Panc1 (cell line): ENCODE data around the gene USH2A. TPM values are rescaled to one million over a fixed set of nuclear protein-coding genes. Genes with fewer than 3 reads are reported as not detected.

Experiments
- ATAC-seq: fragments of 200-7000 bp; cut with Tn5 transposase; 2 replicates; pipeline ENCODE4 v1.9.1; 2020; ENCODE audit warnings: mild to moderate bottlenecking, moderate library complexity
- BruUV-seq: library from RNA; stranded (reverse); fragments of 400-500 nt; replicated peaks from 2 replicates; lab custom pipeline; 2021; lab: Mats Ljungman, UMichigan
- CTCF ChIA-PET: fragments of 300-600 bp; sonication (Branson Sonifier 250); formaldehyde crosslinking; loops from one replicate; lab custom pipeline; 2022; ENCODE audit warnings: antibody characterized with exemption; lab: Charles Lee
- POLR2A ChIA-PET: fragments of 300-600 bp; sonication (Branson Sonifier 250); formaldehyde crosslinking; loops from one replicate; lab custom pipeline; 2022; ENCODE audit warnings: antibody characterized with exemption; lab: Charles Lee
- DNase-seq: peaks from one replicate; pipeline ENCODE4 v3.0.0-alpha.2; 2010; ENCODE audit warnings: low read depth, low spot score
- H3K27ac ChIP-seq: 2 replicates; pipeline ENCODE4 v1.5.1; 2011; ENCODE audit warnings: mild to moderate bottlenecking, low read length, inconsistent platforms
- H3K27me3 ChIP-seq: fragments of 200-500 bp; sonication (Bioruptor generic); 2 replicates; pipeline ENCODE4 v1.6.0; 2014; ENCODE audit warnings: low read length, inconsistent platforms; ENCODE audit not compliant: control insufficient read depth, insufficient read depth
- H3K36me3 ChIP-seq: fragments of 200-500 bp; sonication (Bioruptor generic); 2 replicates; pipeline ENCODE4 v1.5.1; 2014; ENCODE audit warnings: inconsistent platforms, mild to moderate bottlenecking, low read length, moderate library complexity; ENCODE audit not compliant: control insufficient read depth, insufficient read depth
- H3K4me1 ChIP-seq: 2 replicates; pipeline ENCODE4 v1.5.1; 2011; ENCODE audit warnings: inconsistent platforms, mild to moderate bottlenecking, low read length, moderate library complexity; ENCODE audit not compliant: control insufficient read depth, insufficient read depth
- H3K4me3 ChIP-seq, 2 experiments: 2 replicates each; pipeline ENCODE4 v1.5.1; 2011 to 2012; ENCODE audit warnings: low read depth in 2 of 2, low read length in 2 of 2, mild to moderate bottlenecking in 2 of 2, inconsistent platforms in 1 of 2, moderate library complexity in 1 of 2
- H3K9me3 ChIP-seq: fragments of 200-500 bp; sonication (Bioruptor generic); 2 replicates; pipeline ENCODE4 v1.5.1; 2014; ENCODE audit warnings: low read depth, mild to moderate bottlenecking, inconsistent platforms, low read length, moderate library complexity; ENCODE audit not compliant: control insufficient read depth, insufficient read depth
- CTCF ChIP-seq: fragments of 450-650 bp; IDR thresholded peaks from 2 replicates; pipeline ENCODE4 v1.5.1; 2017; ENCODE audit warnings: mild to moderate bottlenecking
- POLR2AphosphoS5 ChIP-seq: IDR thresholded peaks from 2 replicates; pipeline ENCODE4 v1.6.1; 2012; ENCODE audit warnings: mild to moderate bottlenecking, low read depth, low read length, moderate library complexity
- SIN3A ChIP-seq: IDR thresholded peaks from 2 replicates; pipeline ENCODE4 v1.6.1; 2012; ENCODE audit warnings: low read depth, mild to moderate bottlenecking, low read length, moderate library complexity, borderline replicate concordance; ENCODE audit not compliant: insufficient read depth
- TCF7L2 ChIP-seq: IDR thresholded peaks from 2 replicates; pipeline ENCODE4 v1.6.1; 2011; ENCODE audit warnings: mild to moderate bottlenecking, low read depth, low read length, inconsistent platforms
- in situ Hi-C: cut with HindIII; loops from 2 replicates; pipeline ENCODE4 v1.10.0; 2016; ENCODE audit warnings: low sequenced_read_pairs, low pct_unique_long_range_greater_than_20kb
- intact Hi-C: fragments of 100-400 bp; cut with micrococcal nuclease; formaldehyde crosslinking; loops from one replicate; pipeline ENCODE4 v1.10.0; 2022; ENCODE audit not compliant: unreplicated experiment
- total RNA-seq: library from RNA; stranded (reverse); gene quantifications from one replicate; pipeline ENCODE4 v1.2.1, GENCODE V29; 2021; ENCODE audit not compliant: unreplicated experiment
- TF ChIP-seq, protein P1 (sequence below), 2 experiments: IDR thresholded peaks; 2 replicates each; pipeline ENCODE4 v1.6.1; 2011 to 2012; ENCODE audit warnings: low read depth in 2 of 2, control low read depth in 1 of 2, low read length in 1 of 2, mild to moderate bottlenecking in 1 of 2, moderate library complexity in 1 of 2; ENCODE audit not compliant: insufficient read depth in 1 of 2

USH2A gene
- total RNA-seq, 1 experiment from 2014 or later = not detected

- ChIA-PET POLR2A (no interaction called here), CTCF (no interaction called here)
- Histone ChIP-seq H3K4me1 (no peaks in the 10 kb centered on the region; the same call in 1 of the 2 replicates), H3K27me3 (no peaks in the 10 kb centered on the region), H3K4me3 (no peak overlapping the region), H3K9me3 (no peaks in the 10 kb centered on the region), H3K36me3 (peaks cover 11% of the 10 kb centered on the region), H3K27ac (no peak overlapping the region)
- TF ChIP-seq, protein P1, sequence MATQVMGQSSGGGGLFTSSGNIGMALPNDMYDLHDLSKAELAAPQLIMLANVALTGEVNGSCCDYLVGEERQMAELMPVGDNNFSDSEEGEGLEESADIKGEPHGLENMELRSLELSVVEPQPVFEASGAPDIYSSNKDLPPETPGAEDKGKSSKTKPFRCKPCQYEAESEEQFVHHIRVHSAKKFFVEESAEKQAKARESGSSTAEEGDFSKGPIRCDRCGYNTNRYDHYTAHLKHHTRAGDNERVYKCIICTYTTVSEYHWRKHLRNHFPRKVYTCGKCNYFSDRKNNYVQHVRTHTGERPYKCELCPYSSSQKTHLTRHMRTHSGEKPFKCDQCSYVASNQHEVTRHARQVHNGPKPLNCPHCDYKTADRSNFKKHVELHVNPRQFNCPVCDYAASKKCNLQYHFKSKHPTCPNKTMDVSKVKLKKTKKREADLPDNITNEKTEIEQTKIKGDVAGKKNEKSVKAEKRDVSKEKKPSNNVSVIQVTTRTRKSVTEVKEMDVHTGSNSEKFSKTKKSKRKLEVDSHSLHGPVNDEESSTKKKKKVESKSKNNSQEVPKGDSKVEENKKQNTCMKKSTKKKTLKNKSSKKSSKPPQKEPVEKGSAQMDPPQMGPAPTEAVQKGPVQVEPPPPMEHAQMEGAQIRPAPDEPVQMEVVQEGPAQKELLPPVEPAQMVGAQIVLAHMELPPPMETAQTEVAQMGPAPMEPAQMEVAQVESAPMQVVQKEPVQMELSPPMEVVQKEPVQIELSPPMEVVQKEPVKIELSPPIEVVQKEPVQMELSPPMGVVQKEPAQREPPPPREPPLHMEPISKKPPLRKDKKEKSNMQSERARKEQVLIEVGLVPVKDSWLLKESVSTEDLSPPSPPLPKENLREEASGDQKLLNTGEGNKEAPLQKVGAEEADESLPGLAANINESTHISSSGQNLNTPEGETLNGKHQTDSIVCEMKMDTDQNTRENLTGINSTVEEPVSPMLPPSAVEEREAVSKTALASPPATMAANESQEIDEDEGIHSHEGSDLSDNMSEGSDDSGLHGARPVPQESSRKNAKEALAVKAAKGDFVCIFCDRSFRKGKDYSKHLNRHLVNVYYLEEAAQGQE (IDR thresholded peaks at IDR 0.05; ENCODE audit: insufficient read depth in 1 of 2, low read depth in 2 of 2, low read length in 1 of 2) = no peak
- TF ChIP-seq POLR2AphosphoS5 (no peak), SIN3A (no peak), CTCF (no peak), TCF7L2 (no peak)
- BruUV-seq = no TSS peak
- in situ Hi-C loops (no loop called here), intact Hi-C loops (no loop called here)
- no peak for ATAC-seq
- DNase-seq = no peak
Observed at GRCh38 chr1:215594640-215595039, 828.6 kb downstream of the USH2A start.

DNA sequence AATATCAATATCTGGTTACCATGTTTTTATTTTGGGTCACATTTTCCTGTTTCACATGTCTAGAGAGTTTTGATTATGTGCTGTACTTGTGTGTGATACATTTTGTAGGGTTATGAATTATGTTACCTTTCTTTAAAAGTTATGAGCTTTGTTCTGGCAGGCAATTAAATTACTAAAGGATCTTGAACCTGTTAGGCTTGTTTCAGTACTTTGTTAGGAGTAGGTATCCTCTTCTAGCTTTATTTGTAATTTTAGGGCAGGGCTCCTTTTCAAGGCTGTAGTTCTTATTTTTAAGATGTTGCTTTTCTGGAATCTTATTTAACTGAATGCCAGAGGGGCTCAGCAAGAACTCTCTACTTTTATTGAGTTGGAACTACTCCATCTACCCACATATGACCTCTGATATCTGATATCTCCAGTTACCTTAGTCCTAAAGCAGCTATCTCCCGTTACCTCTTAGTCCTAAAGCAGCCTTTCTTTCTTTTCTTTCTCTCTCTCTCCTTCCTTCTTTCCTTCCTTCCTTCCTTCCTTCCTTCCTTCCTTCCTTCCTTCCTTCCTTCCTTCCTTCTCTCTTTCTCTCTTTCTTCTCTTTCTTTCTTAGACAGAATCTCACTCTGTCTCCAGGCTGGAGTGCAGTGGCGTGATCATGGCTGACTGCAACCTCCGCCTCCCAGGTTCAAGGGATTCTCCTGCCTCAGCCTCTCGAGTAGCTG, 832.3 kb downstream of the USH2A start:
- in situ Hi-C loops (no loop called here), intact Hi-C loops (no loop called here)
- DNase-seq = no peak
- no peak overlapping the region for H3K4me3 ChIP-seq
- no peak for ATAC-seq
- H3K27ac ChIP-seq = no peak overlapping the region
- H3K9me3 ChIP-seq = no peaks in the 10 kb centered on the region
- H3K27me3 ChIP-seq = no peaks in the 10 kb centered on the region
- ChIA-PET CTCF (no interaction called here), POLR2A (no interaction called here)
- no peak for TF ChIP-seq SIN3A
- TF ChIP-seq POLR2AphosphoS5 = no peak
- TF ChIP-seq CTCF = no peak
- no peak for TF ChIP-seq TCF7L2
- TF ChIP-seq, protein P1 (IDR thresholded peaks at IDR 0.05; ENCODE audit: insufficient read depth in 1 of 2, low read depth in 2 of 2, low read length in 1 of 2) = no peak
- H3K4me1 ChIP-seq = no peaks in the 10 kb centered on the region; the same call in 1 of the 2 replicates
- peaks cover 3% of the 10 kb centered on the region for H3K36me3 ChIP-seq
- no TSS peak for BruUV-seq
